Neural progenitor cell (in vitro differentiated cells): Measurements from ENCODE around the gene LPIN2. TPM values are rescaled to one million over a fixed set of nuclear protein-coding genes. Genes with fewer than 3 reads are reported as not detected.

Source experiments
- DNase-seq: peaks from one replicate; pipeline ENCODE4 v3.0.0-alpha.2; 2016; ENCODE audit warnings: low spot score
- H2AFZ ChIP-seq: fragments of 200-600 bp; sonication (generic); replicated peaks from 2 replicates; pipeline ENCODE4 v1.6.1; 2016; ENCODE audit warnings: antibody characterized with exemption
- H3F3A ChIP-seq: fragments of 200-600 bp; sonication (generic); 2 replicates; pipeline ENCODE4 v1.6.1; 2016; ENCODE audit warnings: antibody characterized with exemption, low read depth
- H3K27ac ChIP-seq: fragments of 200-600 bp; sonication (generic); 2 replicates; pipeline ENCODE4 v1.5.1; 2016; ENCODE audit warnings: mild to moderate bottlenecking
- H3K27me3 ChIP-seq: fragments of 200-600 bp; sonication (generic); 2 replicates; pipeline ENCODE4 v1.6.1; 2016; ENCODE audit warnings: mild to moderate bottlenecking, moderate library complexity
- H3K36me3 ChIP-seq: fragments of 200-600 bp; sonication (generic); 2 replicates; pipeline ENCODE4 v1.5.1; 2016
- H3K4me1 ChIP-seq: fragments of 200-600 bp; sonication (generic); 2 replicates; pipeline ENCODE4 v1.6.1; 2016; ENCODE audit warnings: mixed run types
- H3K4me2 ChIP-seq: fragments of 200-600 bp; sonication (generic); 2 replicates; pipeline ENCODE4 v1.6.1; 2016
- H3K4me3 ChIP-seq: fragments of 200-600 bp; sonication (generic); 2 replicates; pipeline ENCODE4 v1.5.1; 2016
- H3K79me2 ChIP-seq: fragments of 200-600 bp; sonication (generic); 2 replicates; pipeline ENCODE4 v1.6.1; 2016; ENCODE audit warnings: low read depth
- H3K9ac ChIP-seq: fragments of 200-600 bp; sonication (generic); 2 replicates; pipeline ENCODE4 v1.6.1; 2016
- H3K9me3 ChIP-seq: fragments of 200-600 bp; sonication (generic); 2 replicates; pipeline ENCODE4 v1.5.1; 2016; ENCODE audit warnings: low read depth
- H4K20me1 ChIP-seq: fragments of 200-600 bp; sonication (generic); 2 replicates; pipeline ENCODE4 v1.6.1; 2016; ENCODE audit warnings: low read depth
- H3K27ac Mint-ChIP-seq: 3 replicates; pipeline ENCODE4 v1.8.0; 2021; ENCODE audit warnings: mixed read lengths
- H3K27me3 Mint-ChIP-seq: 2 replicates; pipeline ENCODE4 v1.8.0; 2022; ENCODE audit warnings: low read depth, mild to moderate bottlenecking, inconsistent platforms, moderate library complexity, mixed read lengths; ENCODE audit not compliant: insufficient read depth
- H3K36me3 Mint-ChIP-seq: 3 replicates; pipeline ENCODE4 v1.8.0; 2021; ENCODE audit warnings: mixed read lengths
- H3K4me1 Mint-ChIP-seq: 3 replicates; pipeline ENCODE4 v1.8.0; 2021; ENCODE audit warnings: mixed read lengths
- H3K4me3 Mint-ChIP-seq: 3 replicates; pipeline ENCODE4 v1.8.0; 2021; ENCODE audit warnings: mild to moderate bottlenecking, moderate library complexity, mixed read lengths
- H3K9me3 Mint-ChIP-seq: 3 replicates; pipeline ENCODE4 v1.8.0; 2020; ENCODE audit warnings: mixed read lengths
- EZH2 ChIP-seq: fragments of 200-600 bp; sonication (generic); IDR thresholded peaks from 2 replicates; pipeline ENCODE4 v1.6.1; 2017; ENCODE audit warnings: antibody characterized with exemption, mild to moderate bottlenecking, moderate library complexity
- EZH2phosphoT487 ChIP-seq: fragments of 200-600 bp; sonication (generic); IDR thresholded peaks from 2 replicates; pipeline ENCODE4 v1.6.1; 2017; ENCODE audit warnings: antibody characterized with exemption
- total RNA-seq: library from RNA; depleted of rRNA; stranded (reverse); fragments of >200 nt; gene quantifications from 2 replicates; pipeline ENCODE4 v1.2.3, GENCODE V29; 2015; ENCODE audit warnings: low replicate concordance
- TF ChIP-seq, protein P1 (sequence below): fragments of 200-600 bp; sonication (generic); IDR thresholded peaks from 2 replicates; pipeline ENCODE4 v1.5.1; 2017; ENCODE audit warnings: antibody characterized with exemption, mild to moderate bottlenecking

Gene LPIN2
- total RNA-seq, 1 donor from 2014 or later: 32.1 TPM

DNA sequence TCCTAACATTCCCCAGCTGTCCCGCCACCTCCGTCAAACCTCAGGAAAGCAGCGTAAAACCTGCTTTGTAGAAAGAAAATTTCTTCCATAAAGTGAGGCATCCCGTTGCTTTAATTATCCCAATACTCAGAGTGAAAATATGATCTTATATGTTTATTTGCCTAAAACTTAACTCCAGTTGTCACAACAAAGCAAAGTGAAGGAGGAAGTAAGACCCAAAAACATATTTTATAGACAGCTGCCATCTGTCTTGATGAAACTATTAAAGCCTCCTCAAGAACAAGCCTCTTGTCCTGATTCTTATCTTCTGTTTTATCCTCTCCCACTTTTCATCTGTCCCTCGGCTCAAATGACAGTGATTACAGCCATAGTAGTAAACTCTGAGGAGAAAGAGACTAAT is 28.9 kb upstream of the LPIN2 start:
- Mint-ChIP-seq H3K27me3 (peaks cover 6% of the 10 kb centered on the region), H3K27ac (peak overlapping the region; percentile 26), H3K9me3 (peaks cover 3% of the 10 kb centered on the region), H3K36me3 (no peaks in the 10 kb centered on the region), H3K4me3 (no peak overlapping the region), H3K4me1 (peaks cover 34% of the 10 kb centered on the region)
- Histone ChIP-seq H3K9me3 (no peaks in the 10 kb centered on the region), H3K4me1 (peaks cover 32% of the 10 kb centered on the region), H3K27me3 (no peaks in the 10 kb centered on the region), H3K4me3 (no peak overlapping the region), H3K4me2 (peak overlapping the region; percentile 32), H4K20me1 (no peaks in the 10 kb centered on the region), H2AFZ (peak overlapping the region; percentile 35), H3K36me3 (no peaks in the 10 kb centered on the region), H3K79me2 (no peaks in the 10 kb centered on the region), H3K9ac (no peak overlapping the region), H3K27ac (peak overlapping the region; percentile 44), H3F3A (peaks cover 18% of the 10 kb centered on the region)
- no peak for TF ChIP-seq EZH2
- TF ChIP-seq, protein P1, sequence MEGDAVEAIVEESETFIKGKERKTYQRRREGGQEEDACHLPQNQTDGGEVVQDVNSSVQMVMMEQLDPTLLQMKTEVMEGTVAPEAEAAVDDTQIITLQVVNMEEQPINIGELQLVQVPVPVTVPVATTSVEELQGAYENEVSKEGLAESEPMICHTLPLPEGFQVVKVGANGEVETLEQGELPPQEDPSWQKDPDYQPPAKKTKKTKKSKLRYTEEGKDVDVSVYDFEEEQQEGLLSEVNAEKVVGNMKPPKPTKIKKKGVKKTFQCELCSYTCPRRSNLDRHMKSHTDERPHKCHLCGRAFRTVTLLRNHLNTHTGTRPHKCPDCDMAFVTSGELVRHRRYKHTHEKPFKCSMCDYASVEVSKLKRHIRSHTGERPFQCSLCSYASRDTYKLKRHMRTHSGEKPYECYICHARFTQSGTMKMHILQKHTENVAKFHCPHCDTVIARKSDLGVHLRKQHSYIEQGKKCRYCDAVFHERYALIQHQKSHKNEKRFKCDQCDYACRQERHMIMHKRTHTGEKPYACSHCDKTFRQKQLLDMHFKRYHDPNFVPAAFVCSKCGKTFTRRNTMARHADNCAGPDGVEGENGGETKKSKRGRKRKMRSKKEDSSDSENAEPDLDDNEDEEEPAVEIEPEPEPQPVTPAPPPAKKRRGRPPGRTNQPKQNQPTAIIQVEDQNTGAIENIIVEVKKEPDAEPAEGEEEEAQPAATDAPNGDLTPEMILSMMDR: no peak
- no peak for TF ChIP-seq EZH2phosphoT487
- no peak for DNase-seq

DNA sequence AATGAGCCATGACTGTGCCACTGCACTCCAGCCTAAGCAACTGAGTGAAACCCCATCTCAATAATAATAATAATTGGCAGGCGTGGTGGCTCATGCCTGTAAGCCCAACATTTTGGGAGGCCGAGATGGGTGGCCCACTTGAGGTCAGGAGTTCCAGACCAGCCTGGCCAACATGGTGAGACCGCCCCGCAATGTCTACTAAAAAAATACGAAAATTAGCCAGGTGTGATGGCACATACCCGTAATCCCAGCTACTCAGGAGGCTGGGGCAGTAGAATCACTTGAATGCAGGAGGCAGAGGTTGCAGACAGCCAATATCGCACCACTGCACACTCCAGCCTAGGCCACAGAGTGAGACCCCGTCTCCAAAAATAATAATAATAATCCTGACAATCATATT is 27.9 kb upstream of the LPIN2 start:
- Histone ChIP-seq H3K4me3 (no peak overlapping the region), H4K20me1 (no peaks in the 10 kb centered on the region), H3K4me1 (peaks cover 24% of the 10 kb centered on the region), H3K36me3 (no peaks in the 10 kb centered on the region), H2AFZ (no peak overlapping the region), H3K9ac (no peak overlapping the region), H3K4me2 (peak overlapping the region; percentile 32), H3K27ac (no peak overlapping the region), H3K79me2 (no peaks in the 10 kb centered on the region), H3K9me3 (no peaks in the 10 kb centered on the region), H3K27me3 (no peaks in the 10 kb centered on the region), H3F3A (peaks cover 18% of the 10 kb centered on the region)
- H3K36me3 Mint-ChIP-seq: no peaks in the 10 kb centered on the region
- DNase-seq: no peak
- peaks cover 25% of the 10 kb centered on the region for H3K4me1 Mint-ChIP-seq
- peaks cover 3% of the 10 kb centered on the region for H3K9me3 Mint-ChIP-seq
- no peak overlapping the region for H3K27ac Mint-ChIP-seq
- TF ChIP-seq, protein P1: no peak
- no peak for TF ChIP-seq EZH2phosphoT487
- no peak for TF ChIP-seq EZH2
- no peak overlapping the region for H3K4me3 Mint-ChIP-seq
- peaks cover 6% of the 10 kb centered on the region for H3K27me3 Mint-ChIP-seq

DNA sequence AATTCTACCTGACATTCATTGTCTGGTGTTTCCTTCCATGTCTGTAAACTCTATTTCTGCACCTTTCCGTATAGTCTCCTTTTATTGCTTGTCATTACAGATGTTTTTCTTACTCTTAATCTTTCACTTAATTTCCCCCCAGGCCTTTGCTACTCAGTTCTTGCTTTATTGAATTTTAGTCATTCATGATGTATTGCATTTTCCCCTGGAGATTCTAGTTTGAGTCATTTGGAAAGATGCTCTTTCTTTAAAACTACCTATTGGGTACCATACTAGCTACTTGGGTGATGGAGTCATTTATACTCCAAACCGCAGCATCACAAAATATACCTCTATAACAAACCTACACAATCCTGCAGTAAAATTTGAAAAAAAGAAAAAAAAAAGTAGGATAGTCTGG is 27.2 kb upstream of the LPIN2 start:
- H4K20me1 ChIP-seq: no peaks in the 10 kb centered on the region
- H3K4me2 ChIP-seq: no peak overlapping the region
- H3K79me2 ChIP-seq: no peaks in the 10 kb centered on the region
- no peaks in the 10 kb centered on the region for H3K27me3 ChIP-seq
- no peak overlapping the region for H3K27ac Mint-ChIP-seq
- H3K4me3 ChIP-seq: no peak overlapping the region
- H3K4me1 ChIP-seq: peaks cover 20% of the 10 kb centered on the region
- TF ChIP-seq EZH2phosphoT487 (no peak), EZH2 (no peak)
- TF ChIP-seq, protein P1: no peak
- no peaks in the 10 kb centered on the region for H3K9me3 ChIP-seq
- no peak overlapping the region for H3K9ac ChIP-seq
- DNase-seq: no peak
- H3K4me3 Mint-ChIP-seq: no peak overlapping the region
- H3F3A ChIP-seq: peaks cover 18% of the 10 kb centered on the region
- peaks cover 3% of the 10 kb centered on the region for H3K9me3 Mint-ChIP-seq
- H3K36me3 ChIP-seq: no peaks in the 10 kb centered on the region
- H3K27me3 Mint-ChIP-seq: peaks cover 6% of the 10 kb centered on the region
- no peak overlapping the region for H2AFZ ChIP-seq
- peaks cover 20% of the 10 kb centered on the region for H3K4me1 Mint-ChIP-seq
- no peaks in the 10 kb centered on the region for H3K36me3 Mint-ChIP-seq
- H3K27ac ChIP-seq: no peak overlapping the region
